GM18505 (cell line): ENCODE data around the gene B4GALNT2.
"Not testable (repeated sequence)": the region's sequence is repeated elsewhere in the genome, so short reads cannot be mapped to it uniquely, and the experiment has no call there.

Source experiments
- ATAC-seq: cut with Tn5 transposase; IDR thresholded peaks from one replicate; pipeline ENCODE4 v1.9.1; 2021; ENCODE audit not compliant: unreplicated experiment
- POLR2A ChIP-seq: IDR thresholded peaks from 4 replicates; pipeline ENCODE4 v1.6.1; 2011; ENCODE audit warnings: borderline replicate concordance; ENCODE audit not compliant: insufficient read depth, insufficient read length; ENCODE audit errors: extremely low read depth

The B4GALNT2 gene

DNA sequence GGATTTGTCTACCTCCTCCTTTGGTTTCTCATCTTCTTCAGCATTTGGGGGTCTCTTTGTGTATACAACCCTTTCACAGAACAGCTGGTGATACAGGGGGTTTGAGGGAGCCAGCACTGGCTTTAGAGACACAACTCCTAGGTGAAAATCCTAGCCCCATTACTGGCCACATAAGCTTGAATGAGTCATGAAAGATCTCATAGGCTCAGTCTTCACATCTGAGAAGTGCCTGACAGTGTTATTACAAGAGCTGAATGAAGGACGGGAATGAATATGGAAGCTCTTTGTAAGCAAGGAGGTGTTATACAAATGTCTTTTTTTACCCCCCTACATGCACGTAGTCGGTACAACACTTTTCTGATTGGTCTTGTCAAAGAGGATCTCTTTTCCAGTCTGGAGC is 1.7 kb upstream of the B4GALNT2 start:
- ATAC-seq: no peak
- no peak for TF ChIP-seq POLR2A

DNA sequence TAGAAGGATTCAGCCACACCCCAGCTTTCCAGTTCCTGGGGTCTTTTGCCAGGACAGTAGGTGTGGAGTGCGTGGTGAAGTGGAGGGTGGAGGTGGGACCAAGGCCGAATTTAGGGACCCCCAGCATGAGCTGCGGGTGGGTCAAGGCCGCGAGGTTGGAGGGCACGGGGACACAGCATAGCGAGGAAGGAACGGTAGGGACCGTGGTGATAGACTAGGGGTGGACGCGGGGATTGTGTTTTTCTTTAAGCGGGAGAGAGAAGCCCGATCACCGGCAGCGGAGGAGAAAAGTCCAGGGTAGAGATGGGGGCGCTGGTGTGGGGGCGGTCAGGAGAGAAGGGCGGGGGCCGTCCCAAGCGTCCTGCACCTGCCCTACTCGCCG is 261 bp upstream of the B4GALNT2 start:
- TF ChIP-seq POLR2A: no peak

DNA sequence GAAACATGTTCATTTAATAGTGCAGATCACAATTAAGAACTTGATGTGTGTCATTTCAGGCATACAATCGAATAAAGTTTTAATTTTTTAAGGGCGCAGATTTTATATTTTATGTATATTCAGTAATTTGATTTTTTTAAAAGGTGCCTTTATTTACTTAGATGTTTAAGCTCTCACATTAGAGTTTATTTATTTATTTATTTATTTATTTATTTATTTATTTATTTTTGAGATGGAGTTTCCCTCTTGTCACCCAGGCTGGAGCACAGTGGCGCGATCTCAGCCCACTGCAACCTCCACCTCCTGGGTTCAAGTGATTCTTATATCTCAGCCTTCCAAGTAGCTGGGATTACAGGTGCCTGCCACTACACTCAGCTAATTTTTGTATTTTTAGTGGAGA is 3.8 kb downstream of the B4GALNT2 start:
- no peak for TF ChIP-seq POLR2A
- no peak for ATAC-seq

More for the DNA sequence above, 261 bp upstream of the B4GALNT2 start:
- ATAC-seq: no peak

DNA sequence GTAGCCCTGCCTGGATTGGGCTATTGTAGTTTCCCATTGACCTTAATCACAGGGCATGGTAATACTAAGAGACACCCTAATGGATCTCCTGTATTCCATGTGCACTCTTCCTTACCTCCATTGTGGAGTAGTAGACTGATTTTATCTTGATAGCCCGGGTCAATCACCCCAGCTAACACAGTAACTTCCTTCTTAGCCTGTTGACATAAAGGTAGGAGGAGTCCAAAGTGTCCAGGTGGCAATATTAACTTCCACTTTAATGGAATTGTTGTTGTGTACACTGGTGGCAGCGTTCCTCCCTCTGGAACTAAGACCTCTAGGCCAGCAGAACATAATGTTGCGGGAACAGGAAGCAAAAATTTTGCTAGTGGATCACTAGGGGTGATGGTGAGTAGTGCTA is 13.1 kb downstream of the B4GALNT2 start:
- ATAC-seq: not testable (repeated sequence)

DNA sequence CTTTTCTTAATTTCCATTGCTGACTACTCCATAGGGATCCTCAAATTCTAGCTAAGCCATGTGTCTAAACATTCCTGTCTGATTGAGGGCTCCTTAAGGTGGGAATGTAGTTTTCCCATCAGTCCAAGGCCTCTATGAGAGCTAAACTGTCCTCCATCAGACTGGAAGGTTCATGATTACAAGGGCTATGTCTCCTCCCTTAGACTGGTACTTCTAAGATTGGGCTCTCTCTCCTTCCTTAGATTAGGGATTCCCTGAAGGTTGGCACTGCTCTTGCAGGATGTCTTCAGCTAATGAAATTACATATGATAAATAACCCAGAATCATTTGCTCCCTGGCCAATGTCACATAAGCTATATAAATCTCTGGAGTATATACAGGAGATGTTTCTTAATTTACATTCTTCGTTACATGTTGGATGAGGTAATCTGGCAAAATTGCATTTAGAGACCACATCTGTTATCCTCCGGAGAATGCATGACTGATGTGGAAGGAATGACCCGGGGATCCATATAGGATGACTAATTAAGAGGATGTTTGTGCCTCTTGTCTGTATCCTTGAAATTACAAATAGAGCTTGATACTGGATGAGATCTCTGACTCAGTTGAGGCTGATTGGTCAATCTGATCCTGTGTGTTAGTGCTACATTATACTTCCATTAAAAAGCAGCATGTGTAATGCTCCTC is 14.2 kb downstream of the B4GALNT2 start:
- no peak for TF ChIP-seq POLR2A
- ATAC-seq: no peak

DNA sequence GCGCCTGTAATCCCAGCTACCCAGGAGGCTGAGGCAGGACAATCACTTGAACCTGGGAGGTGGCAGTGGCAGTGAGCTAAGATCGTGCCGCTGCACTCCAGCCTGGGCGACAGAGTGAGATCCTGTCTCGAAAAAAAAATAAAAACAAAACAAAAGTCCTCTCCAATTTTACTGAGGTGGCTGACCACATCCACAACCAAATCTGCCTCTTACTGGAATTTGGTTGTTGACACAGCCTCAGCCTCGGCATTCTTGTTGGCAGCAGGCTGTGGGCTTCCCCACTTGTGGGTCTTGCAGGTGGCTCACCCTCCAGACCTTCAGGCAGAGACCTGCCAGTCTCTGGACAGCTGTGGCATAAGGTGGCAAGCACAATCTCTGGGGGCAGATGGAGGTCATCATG is 15.6 kb downstream of the B4GALNT2 start:
- no peak for ATAC-seq
- no peak for TF ChIP-seq POLR2A

DNA sequence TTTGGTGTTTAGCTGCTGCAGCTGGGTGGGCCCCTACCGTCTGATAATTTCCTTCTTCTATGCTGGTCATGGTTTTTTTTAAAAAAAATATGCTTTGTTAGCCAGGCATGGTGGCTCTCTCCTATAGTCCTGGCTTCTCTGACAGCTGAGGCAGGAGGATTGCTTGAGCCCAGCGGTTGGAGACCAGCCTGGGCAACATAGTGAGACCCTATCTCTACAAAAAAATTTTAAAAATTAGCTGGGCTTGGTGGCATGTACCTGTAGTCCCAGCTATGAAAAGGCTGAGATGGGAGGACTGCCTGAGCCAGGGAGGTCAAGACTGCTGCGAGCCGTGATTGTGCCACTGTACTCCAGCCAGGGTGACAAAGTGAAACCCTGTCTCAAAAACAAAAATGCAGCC is 19.4 kb downstream of the B4GALNT2 start:
- no peak for ATAC-seq
- no peak for TF ChIP-seq POLR2A

DNA sequence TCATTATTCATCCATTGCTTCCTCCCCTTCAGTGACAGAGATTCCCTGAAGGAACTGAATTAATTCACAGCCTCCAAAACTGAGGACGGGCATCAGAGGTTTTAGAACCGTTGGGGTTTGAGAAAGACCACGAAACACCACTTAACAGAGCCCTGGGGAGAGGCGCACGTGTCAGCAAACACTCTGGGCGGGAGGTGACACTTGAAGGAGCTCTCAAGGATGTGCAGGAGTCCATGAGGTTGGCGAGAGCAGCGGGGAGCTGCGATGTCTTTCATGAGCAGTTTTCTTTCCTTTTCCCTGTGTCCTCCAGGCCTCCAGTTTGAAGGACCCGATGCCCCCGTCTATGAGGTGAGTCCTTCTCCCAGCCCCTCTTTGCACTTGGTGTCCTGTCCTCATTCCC is 23.7 kb downstream of the B4GALNT2 start:
- no peak for TF ChIP-seq POLR2A
- ATAC-seq: no peak

DNA sequence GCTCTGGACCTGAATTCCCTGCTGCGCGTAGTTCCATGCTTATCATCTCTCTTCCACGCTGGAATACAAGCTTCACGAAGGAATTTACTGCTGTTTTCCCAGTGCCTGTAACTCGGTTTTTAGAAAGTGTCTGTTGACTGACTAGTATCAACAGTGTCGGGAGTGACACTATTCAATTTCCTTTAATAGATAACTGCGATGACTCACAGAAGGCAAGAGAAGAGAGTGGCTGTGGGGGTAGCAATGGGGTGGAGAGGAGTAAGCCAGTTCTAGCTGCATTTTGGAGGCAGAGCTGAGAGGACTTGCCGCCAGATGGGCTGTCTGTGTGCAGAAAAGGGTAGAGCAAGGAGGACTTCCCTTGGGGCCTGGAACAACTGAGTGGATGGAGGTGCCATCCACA is 25.2 kb downstream of the B4GALNT2 start:
- TF ChIP-seq POLR2A: no peak
- ATAC-seq: no peak

DNA sequence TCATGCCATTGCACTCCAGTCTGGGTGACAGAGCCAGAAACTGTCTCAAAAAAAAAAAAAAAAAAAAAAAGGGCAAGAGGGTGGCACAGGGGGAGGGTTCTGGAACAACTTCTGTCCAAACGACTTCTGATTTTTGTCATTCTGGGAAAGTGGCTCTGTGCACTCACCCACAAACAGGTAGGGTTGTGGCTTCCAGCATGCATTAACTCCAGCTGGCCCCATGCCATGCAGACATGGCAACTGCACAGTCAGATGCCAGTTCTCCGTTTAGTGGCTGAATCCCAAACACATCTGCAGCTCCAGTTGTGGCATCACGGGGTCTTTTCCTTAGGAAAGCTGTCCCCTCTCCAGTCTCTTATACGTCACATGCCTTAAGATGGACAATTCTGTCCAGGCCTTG is 30.3 kb downstream of the B4GALNT2 start:
- no peak for ATAC-seq

DNA sequence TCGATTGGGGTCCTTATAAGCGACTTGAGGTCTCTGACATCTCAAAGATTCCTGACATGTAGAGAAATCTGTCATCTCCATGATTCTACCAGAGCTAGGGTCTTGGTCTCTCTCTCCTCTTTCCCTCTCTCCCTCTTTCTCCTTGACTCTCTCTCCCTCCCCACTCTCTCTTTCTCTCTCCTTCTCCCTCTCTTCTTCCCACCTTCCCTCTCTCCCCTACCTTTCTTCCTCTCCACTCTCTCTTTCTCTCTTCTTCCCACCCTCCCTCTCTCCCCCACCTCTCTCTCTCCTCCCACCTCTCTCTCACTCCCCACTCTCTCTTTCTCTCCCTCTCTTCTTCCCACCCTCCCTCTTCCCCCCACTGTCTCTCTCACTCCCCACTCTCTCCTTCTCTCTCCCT is 32.6 kb downstream of the B4GALNT2 start:
- TF ChIP-seq POLR2A: no peak
- no peak for ATAC-seq

More for the DNA sequence above, 30.3 kb downstream of the B4GALNT2 start:
- TF ChIP-seq POLR2A: no peak

DNA sequence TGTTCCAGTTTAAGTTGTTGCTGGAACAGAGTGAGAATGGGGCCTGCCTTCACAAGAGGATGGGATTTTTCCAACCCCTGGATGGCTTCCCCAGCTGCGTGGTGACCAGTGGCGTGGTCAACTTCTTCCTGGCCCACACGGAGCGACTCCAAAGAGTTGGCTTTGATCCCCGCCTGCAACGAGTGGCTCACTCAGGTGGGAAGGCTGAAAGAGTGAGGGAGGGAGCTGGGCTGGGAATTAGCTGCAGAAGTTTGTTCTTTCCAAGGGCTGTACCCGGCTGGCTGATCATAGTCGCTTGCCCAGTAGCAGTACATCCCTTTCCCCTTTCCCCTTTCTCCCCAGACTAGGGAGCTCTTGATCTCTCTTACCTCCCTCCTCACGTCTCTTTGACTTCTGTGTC is 36.1 kb downstream of the B4GALNT2 start:
- TF ChIP-seq POLR2A: no peak
- no peak for ATAC-seq

DNA sequence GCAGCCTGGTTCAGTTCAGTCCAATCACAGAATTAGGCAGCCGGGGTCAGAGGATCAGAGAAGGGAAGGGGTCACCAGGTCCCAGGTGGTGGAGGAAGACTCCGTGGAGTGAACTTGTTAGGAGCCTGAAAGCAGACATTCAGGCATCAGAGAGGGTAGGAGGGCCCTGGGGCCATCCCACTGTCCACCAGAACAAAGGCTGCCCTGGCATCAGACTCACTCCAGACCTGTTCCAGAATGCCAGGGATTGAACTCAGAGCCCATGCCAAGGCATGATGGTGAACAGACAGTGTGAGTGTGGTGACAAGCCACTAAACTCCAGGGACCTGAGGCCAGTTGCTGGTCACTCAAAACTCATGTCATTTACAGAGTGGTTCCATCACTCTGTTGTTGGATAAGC is 37.6 kb downstream of the B4GALNT2 start:
- no peak for ATAC-seq
- TF ChIP-seq POLR2A: no peak

DNA sequence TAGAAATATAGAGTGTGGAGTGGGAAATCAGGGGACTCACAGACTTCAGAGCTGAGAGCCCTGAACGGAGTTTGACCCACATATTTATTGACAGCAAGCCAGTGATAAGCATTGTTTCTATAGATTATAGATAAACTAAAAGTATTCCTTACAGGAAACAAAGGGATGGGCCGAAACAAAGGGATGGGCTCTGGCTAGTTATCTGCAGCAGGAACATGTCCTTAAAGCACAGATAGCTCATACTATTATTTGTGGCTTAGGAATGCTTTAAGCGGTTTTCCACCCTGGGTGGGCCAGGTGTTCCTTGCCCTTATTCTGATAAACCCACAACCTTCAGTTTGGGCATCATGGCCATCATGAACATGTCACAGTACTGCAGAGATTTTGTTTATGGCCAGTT is 38.1 kb downstream of the B4GALNT2 start:
- not testable (repeated sequence) for ATAC-seq

DNA sequence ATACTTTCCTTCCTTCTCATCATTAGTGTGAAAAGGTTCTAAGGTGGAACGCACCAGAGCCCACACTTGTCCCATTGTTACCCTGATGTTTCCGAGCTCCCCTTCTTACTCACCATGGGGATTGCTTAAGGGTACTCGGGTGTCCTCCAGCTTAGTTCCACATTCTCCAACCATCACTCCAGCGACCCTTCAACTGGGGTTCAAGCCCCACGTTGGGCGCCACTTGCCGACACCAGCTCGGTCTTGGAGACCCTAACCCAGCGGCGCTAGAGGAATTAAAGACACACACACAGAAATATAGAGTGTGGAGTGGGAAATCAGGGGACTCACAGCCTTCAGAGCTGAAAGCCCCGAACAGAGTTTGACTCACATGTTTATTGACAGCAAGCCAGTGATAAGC is 43.4 kb downstream of the B4GALNT2 start:
- ATAC-seq: not testable (repeated sequence)

DNA sequence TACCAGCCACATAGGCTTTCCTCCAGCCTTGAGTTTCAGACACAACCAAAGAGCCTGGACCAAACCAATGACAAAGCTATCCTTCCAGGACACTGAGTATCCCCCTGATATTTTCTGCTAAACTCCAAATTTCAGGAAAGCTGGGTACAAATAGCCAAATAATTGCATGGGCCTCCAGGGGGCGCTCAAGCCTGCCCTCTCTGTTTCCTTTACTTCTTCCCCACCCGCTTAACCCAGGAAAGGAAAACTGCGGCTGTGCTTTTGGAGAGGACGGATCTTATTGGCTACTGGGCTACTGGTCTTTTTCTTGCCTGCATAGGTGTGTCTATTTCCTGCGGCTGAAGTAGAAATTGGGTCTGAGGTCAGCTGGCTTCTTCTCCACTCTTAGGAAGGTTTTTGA is 47.7 kb downstream of the B4GALNT2 start:
- no peak for TF ChIP-seq POLR2A
- ATAC-seq: no peak

DNA sequence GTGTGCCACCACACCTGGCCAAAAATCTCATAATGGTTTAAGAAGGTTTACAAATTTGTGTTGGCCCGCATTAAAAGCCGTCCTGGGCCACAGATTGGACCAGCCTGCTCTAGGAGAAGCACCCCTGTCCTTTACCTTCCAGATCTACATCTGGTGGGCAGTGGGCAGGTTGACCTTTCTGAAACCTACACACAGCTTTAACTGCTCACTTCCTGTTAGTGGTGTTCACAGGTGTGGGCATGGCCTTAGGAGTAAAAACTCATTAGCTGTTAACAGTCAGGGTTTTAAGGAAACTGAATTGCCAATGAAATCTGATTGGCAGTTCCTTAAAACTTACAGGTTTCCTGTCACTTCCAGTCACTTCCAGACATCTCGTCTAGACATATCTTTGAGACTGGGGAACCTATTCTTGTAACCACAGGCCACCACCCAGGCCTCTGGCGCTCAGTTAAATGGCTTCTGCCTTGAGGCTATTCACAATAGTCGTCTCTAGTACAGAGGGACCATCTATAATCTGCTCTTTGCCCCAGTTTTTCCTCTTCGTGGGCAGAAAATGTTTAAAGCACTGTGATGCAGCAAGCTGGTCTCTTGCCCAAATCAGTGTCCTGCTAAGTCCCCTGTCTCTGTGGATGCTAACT is 48.5 kb downstream of the B4GALNT2 start:
- TF ChIP-seq POLR2A: no peak
- no peak for ATAC-seq
